HG02938 (cell line): Measurements from ENCODE around the gene ARX.

Experiments
- ATAC-seq: cut with Tn5 transposase; IDR thresholded peaks from one replicate; pipeline ENCODE4 v1.9.1; 2021; ENCODE audit warnings: mild to moderate bottlenecking, moderate library complexity; ENCODE audit not compliant: unreplicated experiment

Gene ARX

GRCh38 chrX:25015486-25016360 is at the start of gene ARX:
ARX (minus strand) TSS chrX:25015965; CDS start chrX:25015737, 228 bp downstream.
- no peak for ATAC-seq

DNA sequence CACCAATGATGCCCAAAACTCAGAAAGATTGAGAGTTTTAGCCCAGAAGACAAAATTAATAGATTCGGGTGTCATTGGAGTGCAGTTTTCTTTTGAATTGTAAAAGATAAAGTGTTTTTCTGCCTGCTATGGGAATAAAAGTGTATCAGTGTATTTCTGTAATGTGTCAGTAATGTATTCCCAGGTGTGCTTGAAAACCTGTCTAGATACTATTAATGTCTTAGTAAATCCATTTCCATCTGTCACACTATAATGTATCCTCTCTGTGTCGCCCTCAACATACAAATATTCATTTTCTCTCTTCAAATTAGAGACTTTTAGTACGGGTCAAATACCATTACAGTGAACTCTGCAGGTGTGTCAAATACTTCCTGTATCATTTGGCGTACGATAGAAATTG is 43.5 kb upstream of the ARX start:
- no peak for ATAC-seq

GRCh38 chrX:25052798-25053534 is 37.2 kb upstream of the ARX start:
- ATAC-seq: no peak

DNA sequence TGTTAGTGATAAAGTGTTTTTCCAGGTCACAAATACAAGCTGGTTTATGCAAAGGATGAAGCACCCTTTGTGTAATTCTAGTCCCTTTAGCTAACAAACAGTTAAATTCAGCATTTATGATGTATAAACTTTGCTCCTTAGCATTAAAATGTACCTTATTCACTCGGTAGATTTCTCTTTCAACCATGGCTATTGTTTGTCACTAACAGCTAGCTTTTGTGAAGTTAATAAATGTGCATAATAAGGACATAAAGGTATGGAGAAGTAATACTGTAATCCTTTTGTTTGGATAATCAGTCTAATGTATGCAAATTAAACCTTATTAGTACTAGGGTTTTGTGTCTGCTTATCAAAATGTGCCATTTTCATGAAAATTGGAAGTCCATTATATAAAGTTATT is 34.2 kb upstream of the ARX start:
- ATAC-seq: no peak

DNA sequence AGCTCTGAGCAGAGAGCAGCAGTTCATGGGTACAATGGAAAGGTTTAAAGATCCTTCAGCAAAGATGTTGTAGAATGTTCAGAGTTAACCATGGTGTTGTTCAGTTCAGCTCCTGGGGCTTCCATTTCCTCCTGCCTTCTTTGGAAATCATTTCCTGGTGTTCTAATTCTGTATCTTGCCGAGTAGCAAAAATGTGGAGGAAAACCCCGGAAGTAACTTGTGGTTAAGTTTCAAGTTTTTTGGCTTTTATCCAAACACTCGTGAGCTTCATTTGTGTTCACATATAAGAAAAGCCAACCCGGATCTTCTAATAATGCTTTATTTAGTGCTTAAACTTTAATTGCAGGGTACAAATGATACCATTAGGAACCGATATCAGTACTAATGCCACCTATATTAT is 33.6 kb upstream of the ARX start:
- ATAC-seq: no peak

DNA sequence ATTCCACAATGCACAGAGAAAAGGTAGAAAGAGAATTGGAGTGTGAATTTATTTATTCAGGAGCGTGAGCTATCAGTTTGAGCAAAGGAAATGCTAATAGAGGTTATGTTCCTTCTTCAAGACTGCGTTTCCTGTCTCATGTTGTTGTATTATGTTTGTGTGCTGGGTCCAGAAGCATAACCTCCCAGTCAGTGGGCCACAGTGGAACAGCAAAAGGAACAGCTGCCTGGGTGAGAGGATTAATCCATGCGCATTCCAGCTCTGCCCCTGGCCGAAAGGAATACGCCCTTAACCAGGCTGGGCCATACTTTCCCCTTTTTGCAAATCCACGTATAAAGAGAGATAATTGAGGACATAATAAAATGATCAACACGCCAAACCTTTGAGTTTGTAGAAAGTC is 32.4 kb upstream of the ARX start:
- no peak for ATAC-seq

DNA sequence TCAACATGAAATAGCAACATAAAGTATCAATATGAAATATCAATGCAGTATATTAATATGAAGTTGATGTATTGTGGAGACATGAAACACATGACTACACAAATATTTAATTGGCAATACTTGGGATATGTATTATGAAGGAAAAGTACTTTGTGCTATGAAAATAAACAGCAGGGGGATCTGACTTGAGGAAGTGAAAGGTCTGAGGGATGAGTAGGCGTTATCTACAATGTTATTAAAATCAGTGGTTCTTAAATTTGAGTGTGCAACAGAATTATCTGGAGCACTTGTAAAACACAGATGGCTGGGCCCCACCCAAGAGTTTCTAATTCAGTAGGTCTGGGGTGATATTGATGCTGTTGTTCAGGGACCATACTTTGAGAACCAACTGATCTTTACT is 27.4 kb upstream of the ARX start:
- no peak for ATAC-seq

GRCh38 chrX:25039036-25039435 is 23.3 kb upstream of the ARX start:
- ATAC-seq: no peak

- no peak for ATAC-seq
These were observed 19.1 kb upstream of the ARX start for GRCh38 chrX:25034889-25035288.

DNA sequence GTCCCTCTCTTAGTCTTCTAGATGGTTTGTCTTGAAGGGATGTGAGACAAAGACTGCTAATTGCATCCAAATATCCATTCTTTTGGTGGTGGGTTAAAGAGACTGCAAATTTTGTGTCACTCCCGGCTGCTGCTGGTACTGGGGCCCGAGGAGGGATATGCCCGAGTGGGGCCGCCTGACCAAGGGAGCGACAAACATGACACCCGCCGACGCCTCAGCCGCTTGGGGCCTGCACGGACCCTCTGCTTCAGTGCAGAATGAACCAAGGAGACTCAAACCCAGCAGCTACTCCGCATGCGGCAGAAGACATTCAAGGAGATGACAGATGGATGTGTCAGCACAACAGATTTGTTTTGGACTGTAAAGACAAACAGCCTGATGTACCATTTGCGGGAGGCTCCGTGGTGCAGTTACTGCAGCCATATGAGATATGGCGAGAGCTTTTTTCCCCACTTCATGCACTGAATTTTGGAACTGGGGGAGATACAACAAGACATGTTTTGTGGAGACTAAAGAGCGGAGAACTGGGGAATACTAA is 13.6 kb upstream of the ARX start:
- no peak for ATAC-seq

GRCh38 chrX:25028726-25029125 is 13.0 kb upstream of the ARX start:
- no peak for ATAC-seq

DNA sequence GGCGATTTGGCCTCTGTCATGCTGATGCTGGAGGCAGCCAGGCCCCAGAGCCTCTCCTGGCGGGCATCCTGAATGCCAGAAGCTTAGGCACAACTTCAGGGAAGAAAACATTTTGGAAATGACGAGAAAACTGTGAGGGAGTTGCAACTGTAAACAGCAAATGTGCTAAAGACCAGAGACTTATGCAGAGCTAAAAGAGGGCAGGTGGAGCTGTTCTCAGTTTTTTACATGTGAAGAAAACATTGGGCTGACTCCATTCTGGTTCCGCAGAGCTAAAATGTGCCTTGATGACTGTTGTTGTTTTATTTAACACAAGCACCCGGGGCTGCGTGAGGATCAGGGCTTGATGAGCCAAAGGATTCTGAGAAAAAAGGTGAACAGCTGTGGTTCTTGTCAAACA is 10.8 kb upstream of the ARX start:
- no peak for ATAC-seq

- no peak for ATAC-seq
These were observed 9.8 kb upstream of the ARX start for GRCh38 chrX:25025615-25026014.

- no peak for ATAC-seq
These were observed 8.1 kb upstream of the ARX start for GRCh38 chrX:25023908-25024307.

- no peak for ATAC-seq
These were observed 6.9 kb upstream of the ARX start for GRCh38 chrX:25022499-25023325.

GRCh38 chrX:25020905-25021449 is 5.2 kb upstream of the ARX start:
- no peak for ATAC-seq

- no peak for ATAC-seq
These were observed 4.7 kb upstream of the ARX start for GRCh38 chrX:25020391-25020904.

GRCh38 chrX:25019707-25020390 is 4.1 kb upstream of the ARX start:
- ATAC-seq: no peak

DNA sequence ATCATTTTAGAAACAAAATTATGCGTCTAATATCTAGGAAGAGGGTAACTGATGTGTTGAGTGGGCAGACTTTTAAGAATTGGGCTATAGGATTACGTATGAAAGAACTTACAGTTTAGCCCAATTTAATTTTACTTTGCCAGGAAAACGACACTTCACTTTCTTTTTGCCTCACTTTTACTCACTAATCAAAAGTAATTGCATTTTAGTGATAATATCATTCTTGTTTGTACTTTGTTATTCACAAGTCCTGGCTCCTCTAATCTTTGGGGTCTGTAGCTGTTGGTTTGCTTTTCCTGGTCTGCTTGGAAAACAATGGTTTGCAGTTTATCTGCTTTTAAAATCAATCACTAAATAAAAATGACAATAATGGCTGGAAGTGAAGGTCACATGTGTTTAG is 2.9 kb upstream of the ARX start:
- no peak for ATAC-seq

- no peak for ATAC-seq
These were observed 2.0 kb upstream of the ARX start for GRCh38 chrX:25017667-25018247.
